ENCODE results near the gene LRRC8C. TPM values are rescaled to one million over a fixed set of nuclear protein-coding genes. Genes with fewer than 3 reads are reported as not detected.

Gene LRRC8C
- polyA plus RNA-seq, 1 donor: 5.0 TPM

- Histone ChIP-seq H3K4me1 (ENCODE audit: control insufficient read depth, insufficient read depth, low read length) (no peaks in the 10 kb centered on the region), H3K27ac (ENCODE audit: low read length) (no peak overlapping the region), H3K27me3 (ENCODE audit: control insufficient read depth, insufficient read depth, low read length) (no peaks in the 10 kb centered on the region), H3K9me3 (ENCODE audit: control insufficient read depth, low read depth, low read length) (no peaks in the 10 kb centered on the region), H3K36me3 (ENCODE audit: control insufficient read depth, insufficient read depth, low read length) (no peaks in the 10 kb centered on the region), H3K4me3 (ENCODE audit: low read length) (no peak overlapping the region)
- no peak for DNase-seq
- no CpG with 5 or more reads among the region's 2 CpGs for WGBS (ENCODE audit: insufficient coverage, low lambda C conversion rate)
Measured at GRCh38 chr1:89607156-89607555, 25.8 kb upstream of the LRRC8C start.

- H3K27ac ChIP-seq (ENCODE audit: low read length): no peak overlapping the region
- no peak for DNase-seq
- WGBS (ENCODE audit: insufficient coverage, low lambda C conversion rate): 40% methylated on average over 1 of the region's 5 CpGs
- no peak overlapping the region for H3K4me3 ChIP-seq (ENCODE audit: low read length)
- H3K36me3 ChIP-seq (ENCODE audit: control insufficient read depth, insufficient read depth, low read length): no peaks in the 10 kb centered on the region
- H3K27me3 ChIP-seq (ENCODE audit: control insufficient read depth, insufficient read depth, low read length): no peaks in the 10 kb centered on the region
- H3K9me3 ChIP-seq (ENCODE audit: control insufficient read depth, low read depth, low read length): no peaks in the 10 kb centered on the region
- H3K4me1 ChIP-seq (ENCODE audit: control insufficient read depth, insufficient read depth, low read length): no peaks in the 10 kb centered on the region
Measured at GRCh38 chr1:89607586-89608318, 25.2 kb upstream of the LRRC8C start.

DNA sequence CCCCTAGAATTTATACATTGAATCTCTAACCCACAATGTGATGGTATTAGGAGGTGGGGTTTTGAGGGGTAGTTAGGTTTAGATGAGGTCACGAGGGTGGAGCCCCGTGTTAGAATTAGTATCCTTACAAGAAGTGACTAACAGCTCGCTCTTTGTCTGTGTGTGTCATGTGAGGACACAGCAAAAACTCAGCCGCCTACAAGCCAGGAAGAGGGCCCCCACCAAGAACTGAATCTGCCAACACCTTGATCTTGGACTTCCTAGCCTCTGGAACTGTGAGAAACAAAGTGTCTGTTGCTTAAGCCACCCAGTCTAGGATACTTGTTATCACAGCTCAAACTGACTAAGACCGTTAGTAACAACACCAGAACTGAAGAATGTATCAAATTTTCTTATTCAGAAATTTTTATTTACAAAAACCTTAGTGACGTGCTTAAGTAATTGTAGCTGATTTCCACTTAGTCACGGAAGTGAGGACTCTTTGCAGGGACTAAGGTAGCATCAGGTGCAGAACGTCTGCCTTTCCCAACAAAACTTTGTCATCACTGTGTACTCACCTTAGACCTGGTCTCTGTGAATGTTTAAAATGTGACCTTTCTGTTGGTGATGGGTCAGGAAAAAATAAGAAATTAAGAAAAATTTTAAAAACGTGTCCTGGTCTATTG, 24.5 kb upstream of the LRRC8C start:
- Histone ChIP-seq H3K9me3 (ENCODE audit: control insufficient read depth, low read depth, low read length) (no peaks in the 10 kb centered on the region), H3K27ac (ENCODE audit: low read length) (no peak overlapping the region), H3K4me3 (ENCODE audit: low read length) (no peak overlapping the region), H3K36me3 (ENCODE audit: control insufficient read depth, insufficient read depth, low read length) (no peaks in the 10 kb centered on the region), H3K27me3 (ENCODE audit: control insufficient read depth, insufficient read depth, low read length) (no peaks in the 10 kb centered on the region), H3K4me1 (ENCODE audit: control insufficient read depth, insufficient read depth, low read length) (no peaks in the 10 kb centered on the region)
- DNase-seq: no peak
- WGBS (ENCODE audit: insufficient coverage, low lambda C conversion rate): 100% methylated on average over 1 of the region's 9 CpGs

DNA sequence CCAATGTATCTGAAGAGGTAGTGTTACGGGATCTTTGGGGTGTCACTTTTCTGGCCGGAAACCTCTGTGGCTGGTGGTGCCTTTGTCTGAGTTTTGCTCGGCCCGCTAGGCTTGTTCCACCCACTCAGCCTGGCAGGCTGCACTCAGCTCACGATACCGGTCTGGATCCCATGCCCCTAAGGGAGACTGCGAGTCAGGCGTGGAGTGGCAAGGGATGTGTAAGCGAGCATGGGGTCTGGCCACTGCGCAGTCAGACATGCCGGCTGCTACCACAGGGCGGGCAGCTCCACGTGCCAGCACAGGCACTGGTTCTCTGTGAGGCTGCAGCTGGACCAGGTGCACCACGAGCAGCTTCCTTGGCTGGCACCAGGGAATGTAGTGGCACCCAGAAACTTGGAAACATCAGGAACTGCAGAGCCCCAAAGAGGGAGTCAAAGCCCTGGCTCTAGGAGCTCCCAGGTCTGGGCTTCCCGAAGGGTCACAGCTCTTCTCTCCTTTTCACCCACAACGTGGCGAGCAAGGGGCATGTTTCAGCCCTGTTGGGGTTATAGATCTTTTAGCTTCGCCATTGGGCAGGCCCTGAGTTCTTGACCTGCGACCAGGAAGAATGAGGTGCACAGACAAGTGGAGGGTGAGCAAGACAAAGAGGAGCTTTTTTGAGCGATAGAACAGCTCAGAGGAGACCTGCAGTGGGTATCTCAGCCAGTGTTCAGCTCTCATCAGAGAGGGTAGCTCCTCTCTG, 23.8 kb upstream of the LRRC8C start:
- no peak for DNase-seq
- no peaks in the 10 kb centered on the region for H3K27me3 ChIP-seq (ENCODE audit: control insufficient read depth, insufficient read depth, low read length)
- H3K4me1 ChIP-seq (ENCODE audit: control insufficient read depth, insufficient read depth, low read length): no peaks in the 10 kb centered on the region
- H3K27ac ChIP-seq (ENCODE audit: low read length): no peak overlapping the region
- H3K36me3 ChIP-seq (ENCODE audit: control insufficient read depth, insufficient read depth, low read length): no peaks in the 10 kb centered on the region
- no peak overlapping the region for H3K4me3 ChIP-seq (ENCODE audit: low read length)
- no peaks in the 10 kb centered on the region for H3K9me3 ChIP-seq (ENCODE audit: control insufficient read depth, low read depth, low read length)
- WGBS (ENCODE audit: insufficient coverage, low lambda C conversion rate): no CpG with 5 or more reads among the region's 20 CpGs

DNA sequence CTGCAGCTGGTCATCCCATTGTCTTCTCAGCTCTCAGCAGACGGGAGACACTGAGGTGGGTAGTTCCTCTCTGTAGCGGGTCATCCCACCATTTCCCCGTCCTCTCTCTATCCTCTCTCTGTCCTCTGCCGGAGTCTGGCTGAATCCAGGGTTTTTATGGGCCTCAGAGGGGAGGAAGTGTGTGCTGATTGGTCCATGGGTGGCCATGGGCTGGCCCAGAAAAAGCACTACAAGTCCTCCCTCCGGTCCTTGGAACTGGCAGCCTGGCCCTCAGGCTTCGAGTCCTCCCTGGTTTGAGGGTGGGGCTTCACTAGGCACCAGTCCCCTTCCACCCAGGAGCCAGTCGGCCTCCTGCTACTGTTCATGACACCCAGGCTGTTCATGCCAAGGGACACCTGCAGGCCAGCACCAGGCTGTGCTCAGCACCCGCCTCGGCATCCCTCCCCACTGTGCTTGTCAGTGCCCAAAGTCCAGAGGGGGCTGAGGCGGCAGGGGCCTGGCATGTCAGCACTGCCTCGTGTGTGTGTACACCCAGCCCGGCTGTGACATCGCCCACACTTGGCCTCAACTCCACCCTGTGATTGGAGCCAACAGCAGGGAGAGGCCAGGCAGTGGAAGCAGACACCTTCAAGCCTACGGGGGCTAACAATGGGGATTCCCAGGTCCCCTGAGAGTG, 23.0 kb upstream of the LRRC8C start:
- no peaks in the 10 kb centered on the region for H3K9me3 ChIP-seq (ENCODE audit: control insufficient read depth, low read depth, low read length)
- no peaks in the 10 kb centered on the region for H3K27me3 ChIP-seq (ENCODE audit: control insufficient read depth, insufficient read depth, low read length)
- DNase-seq: no peak
- no peak overlapping the region for H3K27ac ChIP-seq (ENCODE audit: low read length)
- H3K4me3 ChIP-seq (ENCODE audit: low read length): no peak overlapping the region
- H3K4me1 ChIP-seq (ENCODE audit: control insufficient read depth, insufficient read depth, low read length): no peaks in the 10 kb centered on the region
- no CpG with 5 or more reads among the region's 14 CpGs for WGBS (ENCODE audit: insufficient coverage, low lambda C conversion rate)
- no peaks in the 10 kb centered on the region for H3K36me3 ChIP-seq (ENCODE audit: control insufficient read depth, insufficient read depth, low read length)

GRCh38 chr1:89610457-89611011, 22.4 kb upstream of the LRRC8C start:
- no peak for DNase-seq
- Histone ChIP-seq H3K27me3 (ENCODE audit: control insufficient read depth, insufficient read depth, low read length) (no peaks in the 10 kb centered on the region), H3K4me1 (ENCODE audit: control insufficient read depth, insufficient read depth, low read length) (no peaks in the 10 kb centered on the region), H3K36me3 (ENCODE audit: control insufficient read depth, insufficient read depth, low read length) (no peaks in the 10 kb centered on the region), H3K27ac (ENCODE audit: low read length) (no peak overlapping the region), H3K9me3 (ENCODE audit: control insufficient read depth, low read depth, low read length) (no peaks in the 10 kb centered on the region), H3K4me3 (ENCODE audit: low read length) (no peak overlapping the region)
- WGBS (ENCODE audit: insufficient coverage, low lambda C conversion rate): no CpG with 5 or more reads among the region's 15 CpGs

DNA sequence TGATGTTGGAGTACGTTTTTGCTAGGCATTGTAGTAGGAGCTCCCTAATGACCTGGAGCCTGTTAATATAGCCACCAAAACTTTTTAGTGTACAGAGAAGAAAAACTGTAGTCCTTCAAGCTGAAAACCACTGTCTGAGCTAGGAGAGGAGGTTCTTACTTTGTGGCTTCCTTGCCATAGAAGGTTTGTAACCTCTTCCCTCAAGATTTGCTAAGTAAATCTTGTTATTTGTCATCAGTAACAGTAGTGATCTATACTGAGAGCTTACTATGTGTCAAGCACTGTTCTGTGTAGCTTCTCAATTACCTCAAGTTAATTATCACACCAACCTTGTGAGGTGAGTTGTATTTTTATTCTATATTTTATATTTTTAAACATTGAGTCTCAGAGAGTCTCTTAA, 21.2 kb upstream of the LRRC8C start:
- no peaks in the 10 kb centered on the region for H3K4me1 ChIP-seq (ENCODE audit: control insufficient read depth, insufficient read depth, low read length)
- WGBS (ENCODE audit: insufficient coverage, low lambda C conversion rate): no CpG with 5 or more reads among the region's 1 CpG
- DNase-seq: no peak
- H3K27ac ChIP-seq (ENCODE audit: low read length): no peak overlapping the region
- no peak overlapping the region for H3K4me3 ChIP-seq (ENCODE audit: low read length)
- no peaks in the 10 kb centered on the region for H3K36me3 ChIP-seq (ENCODE audit: control insufficient read depth, insufficient read depth, low read length)
- no peaks in the 10 kb centered on the region for H3K9me3 ChIP-seq (ENCODE audit: control insufficient read depth, low read depth, low read length)
- H3K27me3 ChIP-seq (ENCODE audit: control insufficient read depth, insufficient read depth, low read length): no peaks in the 10 kb centered on the region

DNA sequence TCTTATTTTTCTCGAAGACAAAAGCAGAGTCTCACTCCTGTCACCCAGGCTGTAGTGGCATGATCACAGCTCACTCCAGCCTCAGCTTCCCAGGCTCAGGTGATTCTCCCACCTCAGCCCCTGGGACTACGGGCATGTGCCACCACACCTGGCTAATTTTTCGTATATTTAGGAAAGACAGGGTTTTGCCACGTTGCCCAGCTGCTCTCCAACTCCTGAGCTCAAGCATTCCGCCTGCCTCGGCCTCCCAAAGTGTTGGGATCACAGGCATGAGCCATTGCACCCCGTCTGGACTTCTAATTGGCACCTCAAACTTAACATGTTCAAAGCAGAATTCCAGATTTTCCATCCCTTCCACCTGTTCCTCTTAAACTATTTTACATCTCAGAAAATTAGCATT, 19.0 kb upstream of the LRRC8C start:
- peaks cover 2% of the 10 kb centered on the region for H3K36me3 ChIP-seq (ENCODE audit: control insufficient read depth, insufficient read depth, low read length)
- no peak overlapping the region for H3K27ac ChIP-seq (ENCODE audit: low read length)
- H3K4me1 ChIP-seq (ENCODE audit: control insufficient read depth, insufficient read depth, low read length): no peaks in the 10 kb centered on the region
- no peak for DNase-seq
- H3K4me3 ChIP-seq (ENCODE audit: low read length): no peak overlapping the region
- 95% methylated on average over 4 of the region's 7 CpGs for WGBS (ENCODE audit: insufficient coverage, low lambda C conversion rate)
- no peaks in the 10 kb centered on the region for H3K9me3 ChIP-seq (ENCODE audit: control insufficient read depth, low read depth, low read length)
- no peaks in the 10 kb centered on the region for H3K27me3 ChIP-seq (ENCODE audit: control insufficient read depth, insufficient read depth, low read length)

- no peak for DNase-seq
- Histone ChIP-seq H3K4me1 (ENCODE audit: control insufficient read depth, insufficient read depth, low read length) (no peaks in the 10 kb centered on the region), H3K27ac (ENCODE audit: low read length) (no peak overlapping the region), H3K4me3 (ENCODE audit: low read length) (no peak overlapping the region), H3K9me3 (ENCODE audit: control insufficient read depth, low read depth, low read length) (no peaks in the 10 kb centered on the region), H3K36me3 (ENCODE audit: control insufficient read depth, insufficient read depth, low read length) (peaks cover 2% of the 10 kb centered on the region), H3K27me3 (ENCODE audit: control insufficient read depth, insufficient read depth, low read length) (no peaks in the 10 kb centered on the region)
- WGBS (ENCODE audit: insufficient coverage, low lambda C conversion rate): no CpG with 5 or more reads among the region's 3 CpGs
Measured at GRCh38 chr1:89615676-89616598, 17.0 kb upstream of the LRRC8C start.

All from large intestine (tissue), 3 donors.